Fibroblast of mammary gland (primary cell): ENCODE data around the gene SUSD2.
"Not testable (repeated sequence)": the region's sequence is repeated elsewhere in the genome, so short reads cannot be mapped to it uniquely, and the experiment has no call there.

Experiments
- DNase-seq: peaks from one replicate; pipeline ENCODE4 v3.0.0-alpha.2; 2010; ENCODE audit warnings: low read depth
- H3K4me3 ChIP-seq: 2 replicates; pipeline ENCODE4 v1.5.1; 2011; ENCODE audit warnings: low read depth, mild to moderate bottlenecking, low read length, moderate library complexity; ENCODE audit not compliant: control insufficient read depth
- CTCF ChIP-seq: conservative IDR thresholded peaks from 2 replicates; pipeline ENCODE4 v1.5.1; 2011; ENCODE audit warnings: low read depth, low read length, inconsistent platforms; ENCODE audit not compliant: control insufficient read depth, insufficient read depth

Gene SUSD2

GRCh38 chr22:24235315-24235714, 54.0 kb downstream of the SUSD2 start:
- H3K4me3 ChIP-seq: no peak overlapping the region
- TF ChIP-seq CTCF: no peak
- DNase-seq: no peak

- DNase-seq: peak; percentile 44
- no peak overlapping the region for H3K4me3 ChIP-seq
- TF ChIP-seq CTCF: no peak
Observed at GRCh38 chr22:24236656-24237055, 55.4 kb downstream of the SUSD2 start.

- peak; percentile 38 for DNase-seq
Observed at GRCh38 chr22:24238101-24238694, 56.9 kb downstream of the SUSD2 start.

More at GRCh38 chr22:24238101-24238694, 56.9 kb downstream of the SUSD2 start:
- not testable (repeated sequence) for H3K4me3 ChIP-seq
